Left lung (tissue), 10 donors: ENCODE results near the gene ARL6IP6. TPM values are rescaled to one million over a fixed set of nuclear protein-coding genes. Genes with fewer than 3 reads are reported as not detected.

Experiments
- ATAC-seq: fragments of 200-7000 bp; cut with Tn5 transposase; one replicate; pipeline ENCODE4 v1.9.1; 2020; ENCODE audit warnings: moderate library complexity
- DNase-seq, 4 donors: peaks; one replicate each; pipeline ENCODE4 v3.0.0-alpha.2; 2013 to 2020
- H3K27ac ChIP-seq, 2 donors: fragments of 200-600 bp; sonication (generic) in 1 of 2; one replicate each; pipeline versions ENCODE4 v1.5.0 to v1.8.0; 2020 to 2021
- H3K27me3 ChIP-seq, 2 donors: fragments of 200-600 bp; sonication (generic) in 1 of 2; one replicate each; pipeline versions ENCODE4 v1.5.0 to v1.8.0; 2020 to 2021
- H3K36me3 ChIP-seq, 2 donors: fragments of 200-600 bp; sonication (generic) in 1 of 2; one replicate each; pipeline versions ENCODE4 v1.5.0 to v1.8.0; 2020 to 2021
- H3K4me1 ChIP-seq, 2 donors: fragments of 200-600 bp; one replicate each; pipeline ENCODE4 v1.8.0; 2021
- H3K4me3 ChIP-seq, 2 donors: fragments of 200-600 bp; sonication (generic) in 1 of 2; one replicate each; pipeline versions ENCODE4 v1.5.0 to v1.8.0; 2020 to 2021; ENCODE audit warnings: mild to moderate bottlenecking in 1 of 2
- H3K9me3 ChIP-seq, 2 donors: fragments of 200-600 bp; sonication (generic) in 1 of 2; one replicate each; pipeline versions ENCODE4 v1.5.0 to v1.8.0; 2020 to 2021
- intact Hi-C, 2 donors: fragments of 100-400 bp; cut with DNase I; formaldehyde crosslinking; loops; one replicate each; pipeline versions ENCODE4 v1.11.2 to v1.14.2; 2022
- polyA plus RNA-seq, 6 donors: library from polyadenylated mRNA; unstranded; fragments of 120-200 nt; gene quantifications; one replicate each; pipeline ENCODE4 v1.2.1, GENCODE V29; 2013; ENCODE audit not compliant: insufficient read length in 6 of 6
- total RNA-seq, 2 donors: library from RNA; stranded (reverse); fragmentation: NEBNext Ultra II Directional; extraction: Animal tissue kit (Norgen Biotek cat#: 25700); gene quantifications; one replicate each; pipeline ENCODE4 v1.2.1, GENCODE V29; 2021
- TF ChIP-seq, protein P1 (sequence below), 2 donors: fragments of 200-600 bp; sonication (generic) in 1 of 2; IDR thresholded peaks; one replicate each; pipeline versions ENCODE4 v1.5.0 to v1.8.0; 2021; ENCODE audit warnings: antibody characterized with exemption in 2 of 2
- donor health status: DM: no; HTN: yes; CAD: no.
- donor health status: DM: no; HTN: no; CAD: no.

The ARL6IP6 gene
- total and polyA plus RNA-seq, 8 donors: 15.1 to 62.0 (median 51.9) TPM

DNA sequence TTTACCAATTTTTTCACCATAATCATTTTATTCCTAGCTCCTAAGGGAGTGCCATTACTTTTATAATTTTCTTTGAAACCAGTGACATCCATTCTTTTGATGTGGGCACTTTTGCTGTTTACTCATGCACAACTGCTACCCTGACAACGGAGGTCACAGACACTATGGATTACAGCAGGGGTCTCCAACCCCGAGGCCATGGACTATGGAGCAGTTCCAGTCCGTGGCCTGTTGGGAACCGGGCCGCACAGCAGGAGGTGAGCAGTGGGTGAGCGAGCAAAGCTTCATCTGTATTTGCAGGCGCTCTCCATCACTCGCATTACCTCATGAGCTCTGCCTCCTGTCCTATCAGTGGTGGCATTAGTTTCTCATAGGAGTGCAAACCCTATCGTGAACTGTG, 35.8 kb upstream of the ARL6IP6 start:
- intact Hi-C loops: no loop called here
- DNase-seq: no peak
- Histone ChIP-seq H3K36me3 (peaks cover 0 to 43% of the 10 kb centered on the region in 2 donors), H3K27ac (no peak overlapping the region), H3K4me1 (no peaks in the 10 kb centered on the region), H3K27me3 (no peaks in the 10 kb centered on the region), H3K9me3 (no peaks in the 10 kb centered on the region), H3K4me3 (no peak overlapping the region)
- TF ChIP-seq, protein P1, sequence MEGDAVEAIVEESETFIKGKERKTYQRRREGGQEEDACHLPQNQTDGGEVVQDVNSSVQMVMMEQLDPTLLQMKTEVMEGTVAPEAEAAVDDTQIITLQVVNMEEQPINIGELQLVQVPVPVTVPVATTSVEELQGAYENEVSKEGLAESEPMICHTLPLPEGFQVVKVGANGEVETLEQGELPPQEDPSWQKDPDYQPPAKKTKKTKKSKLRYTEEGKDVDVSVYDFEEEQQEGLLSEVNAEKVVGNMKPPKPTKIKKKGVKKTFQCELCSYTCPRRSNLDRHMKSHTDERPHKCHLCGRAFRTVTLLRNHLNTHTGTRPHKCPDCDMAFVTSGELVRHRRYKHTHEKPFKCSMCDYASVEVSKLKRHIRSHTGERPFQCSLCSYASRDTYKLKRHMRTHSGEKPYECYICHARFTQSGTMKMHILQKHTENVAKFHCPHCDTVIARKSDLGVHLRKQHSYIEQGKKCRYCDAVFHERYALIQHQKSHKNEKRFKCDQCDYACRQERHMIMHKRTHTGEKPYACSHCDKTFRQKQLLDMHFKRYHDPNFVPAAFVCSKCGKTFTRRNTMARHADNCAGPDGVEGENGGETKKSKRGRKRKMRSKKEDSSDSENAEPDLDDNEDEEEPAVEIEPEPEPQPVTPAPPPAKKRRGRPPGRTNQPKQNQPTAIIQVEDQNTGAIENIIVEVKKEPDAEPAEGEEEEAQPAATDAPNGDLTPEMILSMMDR (IDR thresholded peaks at IDR 0.05): no peak
- no peak for ATAC-seq

DNA sequence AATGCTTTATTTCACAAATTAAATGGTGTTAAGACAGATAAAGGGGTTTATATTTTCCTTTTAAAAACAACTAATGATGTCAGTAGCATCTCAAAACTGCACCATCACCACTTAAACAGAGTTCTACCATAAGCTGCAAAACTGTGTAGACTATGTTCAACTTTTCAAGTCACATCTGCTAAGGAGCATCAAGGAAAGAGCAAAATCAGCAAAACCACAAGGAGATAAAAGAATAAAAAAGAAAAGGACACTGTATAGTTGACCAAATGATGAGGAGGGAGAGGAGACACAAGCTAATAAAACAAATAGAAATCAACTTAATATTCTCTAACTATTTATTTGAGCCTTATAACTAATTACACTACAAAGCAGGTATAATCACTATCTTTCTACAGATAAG, 35.0 kb upstream of the ARL6IP6 start:
- ATAC-seq: no peak
- intact Hi-C loops: no loop called here
- DNase-seq: no peak
- H3K36me3 ChIP-seq: peaks cover 0 to 41% of the 10 kb centered on the region in 2 donors
- H3K4me3 ChIP-seq: no peak overlapping the region
- H3K27ac ChIP-seq: no peak overlapping the region
- no peaks in the 10 kb centered on the region for H3K27me3 ChIP-seq
- no peaks in the 10 kb centered on the region for H3K4me1 ChIP-seq
- no peaks in the 10 kb centered on the region for H3K9me3 ChIP-seq
- TF ChIP-seq, protein P1 (IDR thresholded peaks at IDR 0.05): no peak

DNA sequence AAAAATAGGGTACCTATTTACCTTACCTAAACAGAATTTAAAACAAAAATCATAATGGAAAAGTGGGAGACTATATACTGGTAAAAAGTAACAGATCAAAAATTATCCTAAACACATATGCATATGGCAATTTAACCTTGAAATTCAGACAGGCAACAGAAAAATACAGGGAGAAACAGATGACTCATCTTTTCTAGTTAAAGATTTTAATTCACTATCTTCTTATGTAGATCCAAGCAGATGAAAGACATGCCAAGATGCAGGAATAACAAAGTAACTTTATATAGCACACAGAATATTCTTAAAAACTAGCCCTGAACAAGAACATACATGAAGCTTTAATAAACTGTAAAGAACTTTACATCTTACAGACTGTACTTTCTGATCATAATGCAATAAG, 32.1 kb upstream of the ARL6IP6 start:
- H3K9me3 ChIP-seq: no peaks in the 10 kb centered on the region
- no peak for ATAC-seq
- H3K4me1 ChIP-seq: no peaks in the 10 kb centered on the region
- H3K36me3 ChIP-seq: peaks cover 0 to 19% of the 10 kb centered on the region in 2 donors
- TF ChIP-seq, protein P1 (IDR thresholded peaks at IDR 0.05): no peak
- DNase-seq: no peak
- intact Hi-C loops: no loop called here
- no peak overlapping the region for H3K4me3 ChIP-seq
- H3K27me3 ChIP-seq: no peaks in the 10 kb centered on the region
- no peak overlapping the region for H3K27ac ChIP-seq

DNA sequence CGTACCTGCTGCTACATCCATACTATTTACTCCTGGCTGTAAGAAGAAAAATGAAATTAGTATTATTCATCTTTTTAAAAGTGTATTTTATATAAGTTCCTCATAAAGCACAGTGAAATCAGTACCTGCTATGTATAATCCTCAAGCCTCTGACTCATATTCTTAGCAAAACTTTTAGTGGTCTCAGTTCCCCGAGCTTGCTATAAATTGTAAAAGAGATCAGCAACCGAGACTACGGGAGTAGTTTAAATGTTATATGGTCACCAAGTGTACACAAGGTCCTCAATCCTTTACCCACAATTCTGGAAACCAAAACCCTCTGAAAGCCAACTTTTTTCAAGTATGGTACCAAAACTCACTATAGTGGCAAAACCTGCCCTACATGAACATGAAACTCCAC, 25.4 kb upstream of the ARL6IP6 start:
- no peak overlapping the region for H3K4me3 ChIP-seq

DNA sequence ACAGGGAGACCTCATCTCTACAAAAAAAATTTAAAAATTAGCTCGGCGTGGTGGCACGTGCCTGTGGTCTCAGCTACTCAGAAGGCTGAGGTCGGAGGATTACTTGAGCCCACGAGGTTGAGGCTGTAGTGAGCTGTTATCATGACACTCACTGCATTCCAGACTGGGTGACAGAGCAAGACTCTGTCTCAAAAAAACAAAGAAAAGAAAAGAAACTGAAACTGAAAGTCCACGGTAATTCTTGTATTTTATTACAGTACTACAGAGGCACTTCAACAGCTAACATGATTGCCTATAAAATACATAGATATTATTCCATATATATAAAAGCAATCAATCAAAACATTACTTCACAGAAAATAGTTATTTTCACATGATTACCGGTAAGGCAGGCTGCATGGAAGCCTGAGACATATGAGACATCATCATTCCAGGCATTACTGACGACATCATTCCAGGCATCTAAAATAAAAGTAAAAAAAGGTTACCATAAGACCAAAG, 24.2 kb upstream of the ARL6IP6 start:
- intact Hi-C loops: no loop called here
- peaks cover 0 to 22% of the 10 kb centered on the region in 2 donors for H3K36me3 ChIP-seq
- H3K4me1 ChIP-seq: peaks cover 0 to 16% of the 10 kb centered on the region in 2 donors
- ATAC-seq (peak; percentile 59), DNase-seq (no peak)
- peak overlapping the region; percentile 45 to 54 for H3K27ac ChIP-seq
- H3K27me3 ChIP-seq: no peaks in the 10 kb centered on the region
- peak overlapping the region; percentile 5 to 19 for H3K4me3 ChIP-seq
- no peaks in the 10 kb centered on the region for H3K9me3 ChIP-seq
- TF ChIP-seq, protein P1 (IDR thresholded peaks at IDR 0.05): no peak

More for the DNA sequence above, 25.4 kb upstream of the ARL6IP6 start:
- intact Hi-C loops: no loop called here
- no peak overlapping the region for H3K27ac ChIP-seq
- ATAC-seq (no peak), DNase-seq (no peak)
- no peaks in the 10 kb centered on the region for H3K9me3 ChIP-seq
- TF ChIP-seq, protein P1 (IDR thresholded peaks at IDR 0.05): no peak
- peaks cover 0 to 9% of the 10 kb centered on the region in 2 donors for H3K4me1 ChIP-seq
- no peaks in the 10 kb centered on the region for H3K27me3 ChIP-seq
- H3K36me3 ChIP-seq: peaks cover 0 to 29% of the 10 kb centered on the region in 2 donors
